Right renal cortex interstitium (tissue), 3 donors: ENCODE results near the gene BARX2. TPM values are rescaled to one million over a fixed set of nuclear protein-coding genes. Genes with fewer than 3 reads are reported as not detected.
A peak's percentile ranks its signal among the peaks of the same experiment; 100 is the strongest.

Source experiments
- DNase-seq, 3 donors: peaks; one replicate each; pipeline ENCODE4 v3.0.0-alpha.2; 2013; ENCODE audit warnings: low read depth in 3 of 3, low spot score in 2 of 3
- polyA plus RNA-seq, 3 donors: library from polyadenylated mRNA; unstranded; fragments of 120-200 nt; gene quantifications; one replicate each; pipeline ENCODE4 v1.2.1, GENCODE V29; 2013; ENCODE audit not compliant: insufficient read length in 3 of 3

BARX2 gene
- polyA plus RNA-seq, 3 donors = 0.53 to 0.74 (median 0.72) TPM

DNA sequence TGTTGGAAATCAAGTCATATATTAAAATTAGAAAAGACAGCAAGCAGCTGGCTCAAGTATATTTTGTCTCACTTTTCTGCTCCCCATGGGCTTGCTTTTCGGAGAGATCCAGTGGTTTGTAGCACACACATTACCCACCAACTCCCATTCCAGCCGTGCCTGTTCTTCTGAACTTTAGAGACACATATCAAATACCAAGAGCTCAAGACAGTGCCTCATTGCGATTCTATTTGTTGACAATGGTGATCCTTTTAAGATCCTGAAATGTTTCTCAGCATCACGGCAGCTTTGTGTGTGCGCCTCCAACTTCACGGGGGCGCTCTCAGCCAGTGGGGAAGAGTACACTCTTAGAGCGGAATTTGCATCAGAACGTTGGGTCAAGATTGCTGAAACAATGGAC, 52.9 kb downstream of the BARX2 start:
- peak in 1 of 3 donors; percentile 20 for DNase-seq

DNA sequence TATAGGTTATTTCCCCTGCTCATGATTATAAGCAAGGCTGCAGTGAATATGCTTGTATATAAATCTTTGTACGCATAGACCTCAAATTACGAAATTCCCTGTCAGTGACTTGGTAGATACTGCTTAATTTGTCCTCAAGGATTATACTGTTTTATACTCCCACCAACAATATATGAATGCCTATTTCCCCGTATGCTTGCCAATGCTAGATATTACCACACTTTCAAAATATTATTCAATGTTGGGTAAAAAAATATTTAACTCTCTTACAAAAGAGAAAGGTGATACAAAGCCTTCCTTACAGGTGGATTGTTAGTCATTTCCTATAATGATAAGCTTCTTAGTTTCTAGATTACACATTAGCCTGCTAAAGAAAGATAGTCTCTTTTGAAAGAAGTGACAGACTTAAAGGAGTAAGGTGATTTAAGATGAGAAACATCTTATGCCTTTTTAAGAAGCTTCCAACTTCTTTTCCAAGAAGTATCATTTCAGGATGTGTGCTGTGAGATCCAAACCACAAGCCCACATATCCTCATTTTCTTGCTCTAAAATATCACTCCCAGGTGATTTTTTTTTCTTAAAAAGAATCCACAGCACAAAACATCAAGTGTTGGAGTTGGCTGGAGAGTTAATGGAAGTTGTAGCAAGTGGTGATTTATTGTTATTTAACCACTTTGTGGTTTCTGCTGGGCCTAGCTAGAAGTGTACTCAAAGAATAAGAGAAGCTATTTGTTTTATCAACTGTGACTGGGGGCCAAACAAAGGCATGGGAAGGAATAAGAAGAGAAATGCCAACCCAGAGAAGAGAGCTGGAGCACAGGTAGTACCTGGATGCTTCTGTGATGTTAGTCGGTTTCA, 59.2 kb downstream of the BARX2 start:
- DNase-seq = no peak

DNA sequence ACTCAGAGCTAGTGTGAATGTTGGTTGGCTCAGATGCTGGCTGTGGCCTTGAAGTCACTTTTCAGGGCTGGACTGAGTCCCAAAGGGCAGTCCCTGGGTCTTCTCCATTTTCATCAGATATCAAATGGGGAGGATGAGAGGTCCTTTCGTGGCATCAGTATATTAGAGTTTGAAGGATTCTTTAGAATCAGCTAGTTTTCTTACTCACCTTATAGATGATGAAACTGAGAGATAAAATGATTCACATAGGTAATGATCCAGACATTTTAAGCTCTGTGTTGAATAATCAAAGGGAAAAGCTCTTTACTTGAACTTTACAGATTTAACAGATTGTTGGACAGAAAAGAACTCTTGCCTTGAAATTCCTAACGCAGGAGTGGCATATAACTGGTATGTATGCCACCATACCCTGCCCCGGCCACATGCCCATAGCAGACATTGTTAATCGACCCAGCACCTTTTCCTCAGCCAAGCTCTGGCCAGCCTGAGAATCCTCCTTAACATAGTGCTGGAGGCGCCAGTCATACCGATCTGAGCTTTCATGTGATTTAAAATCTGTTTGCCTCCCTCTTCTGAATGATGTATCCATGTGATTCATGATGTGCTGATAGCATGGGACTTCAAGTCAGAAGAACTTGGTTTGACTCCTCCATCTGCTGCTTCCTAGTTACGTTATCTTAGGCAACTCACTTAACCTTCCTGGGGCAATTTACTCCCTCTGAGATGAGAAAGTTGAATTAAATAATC, 60.0 kb downstream of the BARX2 start:
- no peak for DNase-seq

DNA sequence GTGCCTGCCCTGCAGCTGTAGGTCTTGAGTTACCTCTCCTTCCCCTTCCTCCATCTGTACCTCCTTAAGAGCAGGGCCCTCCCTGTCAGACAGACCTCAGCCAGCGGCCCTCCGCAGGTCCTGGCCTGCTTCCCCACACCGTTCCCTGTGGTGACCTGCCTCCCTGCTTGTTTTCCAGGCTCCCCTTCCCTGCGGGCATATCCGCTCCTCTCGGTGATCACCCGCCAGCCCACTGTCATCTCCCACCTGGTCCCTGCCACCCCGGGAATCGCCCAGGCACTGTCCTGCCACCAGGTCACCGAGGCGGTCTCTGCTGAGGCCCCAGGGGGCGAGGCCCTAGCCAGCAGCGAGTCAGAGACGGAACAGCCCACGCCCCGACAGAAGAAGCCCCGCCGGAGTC, 60.9 kb downstream of the BARX2 start:
- DNase-seq = no peak

DNA sequence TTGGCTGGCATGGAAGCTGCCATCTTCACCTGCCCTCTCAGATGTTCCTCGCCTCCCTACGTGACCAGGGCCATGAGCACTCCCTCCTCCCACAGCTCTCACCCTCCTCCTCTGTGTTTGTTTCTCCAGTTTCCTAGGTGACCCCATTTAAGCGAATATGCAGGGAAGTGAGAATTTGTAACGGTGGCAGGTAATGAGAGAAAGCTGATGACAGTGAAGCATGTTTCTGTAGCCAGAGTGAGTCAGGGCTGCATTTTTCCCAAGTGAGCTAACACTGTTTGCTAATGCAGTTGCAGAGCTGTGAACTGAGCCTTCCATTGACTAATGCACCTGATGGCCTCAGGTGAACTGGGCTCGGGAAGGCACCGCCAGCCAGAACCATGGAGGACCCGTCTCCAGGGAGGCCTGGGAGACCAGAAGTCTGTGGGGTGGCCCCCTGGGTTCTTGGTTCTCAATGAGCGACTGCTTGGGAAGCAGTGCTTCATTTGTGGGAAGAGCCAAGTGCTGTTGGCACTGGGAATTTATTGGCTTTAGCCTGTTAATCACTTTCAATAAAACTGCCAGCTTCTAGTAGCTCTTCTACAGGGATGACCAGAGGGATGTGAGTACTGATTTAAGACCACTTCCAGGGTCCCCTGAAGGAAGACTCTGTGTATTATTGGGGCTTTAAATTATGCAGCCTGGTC, 64.5 kb downstream of the BARX2 start:
- peak in 2 of 3 donors; percentile 41 to 63 for DNase-seq

DNA sequence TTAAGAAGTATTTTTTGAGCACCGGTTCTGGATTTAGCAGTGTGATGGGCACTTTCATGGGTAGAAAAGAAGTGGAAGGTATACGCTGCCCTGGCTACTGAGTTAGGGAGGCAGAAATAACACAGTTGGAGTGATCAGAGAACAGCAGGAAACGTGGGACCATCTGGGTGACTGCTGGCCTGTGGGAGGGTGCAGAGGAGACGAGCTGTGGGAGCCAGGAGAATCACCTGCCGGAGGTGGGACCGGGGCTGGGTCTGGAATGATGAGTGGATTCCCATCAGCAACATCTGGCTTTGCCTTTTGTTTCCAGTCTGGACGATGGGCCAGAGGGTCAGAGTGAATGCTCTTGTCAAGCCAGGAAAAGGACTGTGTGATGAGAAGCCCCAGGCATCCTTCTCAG, 66.5 kb downstream of the BARX2 start:
- DNase-seq = no peak

DNA sequence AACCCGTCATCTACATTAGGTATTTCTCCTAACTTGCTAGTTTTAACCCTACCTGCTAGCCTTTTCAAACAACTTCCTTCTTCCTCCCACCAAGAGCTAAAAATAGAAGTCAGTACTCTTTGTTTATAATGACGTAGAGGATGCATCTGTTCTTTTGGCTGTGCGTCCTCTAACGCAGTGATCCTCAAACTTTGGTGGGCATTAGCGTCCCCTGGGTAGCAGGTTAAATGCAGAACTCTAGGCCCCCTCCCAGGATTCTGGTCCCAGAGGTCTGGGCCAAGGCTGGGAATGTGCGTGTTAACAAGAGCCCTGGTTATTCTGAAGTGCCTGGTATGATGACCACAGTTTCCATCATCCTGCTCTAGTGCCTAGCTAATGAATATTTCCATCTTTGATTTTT, 67.6 kb downstream of the BARX2 start:
- no peak for DNase-seq

DNA sequence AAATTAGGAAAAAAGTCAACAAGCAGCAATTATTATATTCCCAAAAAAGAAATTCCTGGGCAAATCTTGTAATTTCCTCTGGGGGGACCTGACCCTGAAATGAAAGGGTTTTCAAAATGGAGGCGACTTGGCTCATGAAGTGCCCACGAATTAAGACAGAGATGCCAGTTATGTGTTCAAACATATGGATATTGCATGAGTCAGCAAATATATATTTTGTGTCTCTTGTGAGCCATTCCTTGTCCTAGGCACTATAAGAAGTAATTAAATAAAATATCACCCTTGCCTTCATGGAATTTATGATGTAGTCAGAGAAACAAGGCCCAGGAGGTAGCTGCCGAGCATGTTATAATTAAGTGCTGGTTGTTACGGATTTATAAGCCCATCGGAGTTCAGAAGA, 68.6 kb downstream of the BARX2 start:
- DNase-seq = no peak

DNA sequence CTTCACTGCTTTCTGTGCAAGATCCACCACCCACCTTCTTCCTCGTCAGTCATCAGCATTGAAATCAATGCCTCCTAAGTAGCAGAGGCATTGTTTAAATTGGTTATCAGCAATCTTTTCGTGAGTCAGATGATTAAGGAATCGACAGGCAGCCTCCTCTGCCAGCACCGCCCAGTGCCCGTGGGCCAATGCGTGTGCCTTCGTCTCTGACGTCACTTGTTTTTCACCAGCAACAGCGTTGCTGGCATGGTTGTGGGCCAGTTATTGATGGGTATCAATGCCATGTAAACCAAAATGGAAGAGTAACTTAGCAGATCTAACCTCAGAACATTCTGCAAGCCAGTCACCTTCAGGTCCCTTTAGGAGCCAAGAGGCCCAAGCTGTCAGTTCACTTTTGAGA, 69.6 kb downstream of the BARX2 start:
- no peak for DNase-seq

DNA sequence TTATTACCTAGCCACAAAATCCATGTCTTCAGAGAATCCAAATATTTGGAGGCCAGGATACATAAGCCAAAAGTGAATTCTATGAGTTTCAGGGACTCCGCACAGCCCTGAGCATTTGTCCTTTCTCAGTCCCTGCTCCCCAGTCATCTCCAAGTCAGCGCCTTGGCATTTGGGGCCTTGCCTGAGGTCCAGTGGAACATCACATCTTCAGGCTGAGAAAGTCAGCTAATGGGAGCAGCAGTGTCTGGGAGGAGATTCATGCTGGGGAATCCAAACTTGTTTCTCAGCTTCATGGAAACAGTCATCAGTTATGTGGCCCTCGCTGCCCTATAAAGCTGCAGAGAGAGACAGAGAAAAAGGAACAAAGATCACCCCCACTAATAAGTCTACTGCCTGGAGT, 70.9 kb downstream of the BARX2 start:
- DNase-seq = no peak

DNA sequence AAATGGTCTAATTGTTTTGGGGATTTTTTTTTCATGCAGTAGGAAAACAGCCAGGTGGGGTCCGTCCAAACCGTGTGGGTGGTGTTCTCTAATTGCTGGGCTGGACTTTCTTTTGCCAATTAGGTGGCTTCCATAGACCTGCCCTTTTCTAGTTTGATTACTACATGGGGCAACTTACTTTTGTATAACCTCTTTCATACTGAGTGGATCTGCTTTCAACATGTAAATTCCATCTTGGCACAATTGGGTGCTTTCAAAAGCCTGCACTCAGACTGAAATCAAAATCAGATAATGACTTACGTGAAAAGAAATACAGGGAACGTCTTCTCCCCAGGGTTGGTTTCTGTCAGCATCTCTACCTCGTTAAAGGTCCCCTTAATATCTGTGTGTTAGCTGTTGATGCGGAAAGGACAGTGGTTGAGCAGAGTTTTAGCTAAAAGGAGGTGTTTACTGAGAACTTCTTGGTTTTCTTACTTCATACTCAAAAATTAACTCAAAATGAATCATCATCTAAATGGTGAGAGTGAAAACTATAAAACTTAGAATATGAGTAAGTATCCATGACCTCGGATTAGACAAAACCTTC, 72.1 kb downstream of the BARX2 start:
- no peak for DNase-seq

DNA sequence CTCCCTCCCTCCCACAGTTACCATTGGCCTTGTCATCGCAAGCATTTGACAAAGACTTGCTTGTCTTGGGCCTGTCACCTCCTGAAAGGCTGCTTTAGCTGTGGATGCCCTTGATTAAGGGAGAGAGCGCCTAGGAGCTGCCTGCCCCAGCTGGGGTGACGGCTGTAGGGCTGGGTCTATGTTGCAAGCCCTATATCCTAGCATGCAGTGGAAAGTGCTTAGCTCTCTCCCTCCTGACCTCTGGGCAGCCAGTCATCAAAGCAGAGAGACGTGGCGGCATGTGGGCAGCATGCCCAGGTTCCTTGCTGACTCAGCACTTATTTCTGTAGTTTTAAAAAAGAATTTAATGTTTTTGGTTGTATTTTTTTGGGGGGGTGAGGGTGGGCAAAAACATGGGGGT, 75.9 kb downstream of the BARX2 start:
- no peak for DNase-seq

DNA sequence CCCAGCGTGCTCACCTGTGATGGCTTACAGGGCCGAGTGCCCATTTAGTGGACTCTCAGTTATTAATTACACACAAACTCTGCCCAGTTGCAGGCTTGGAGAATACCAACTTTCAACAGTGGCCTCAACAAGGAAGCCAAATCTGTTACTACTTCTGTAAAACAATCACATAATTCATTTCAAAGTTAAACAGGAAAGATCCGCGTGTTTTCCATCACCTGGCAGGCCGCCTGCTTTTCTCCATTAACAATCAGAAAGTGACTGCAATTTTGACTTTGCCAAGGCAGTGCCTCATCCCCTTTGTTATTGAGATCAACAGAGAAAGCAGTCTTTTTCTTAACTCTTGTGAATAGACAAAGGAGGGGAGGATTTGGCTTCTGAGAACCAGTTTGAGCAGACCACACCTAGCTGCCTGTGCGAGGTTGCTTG, 77.7 kb downstream of the BARX2 start:
- no peak for DNase-seq

DNA sequence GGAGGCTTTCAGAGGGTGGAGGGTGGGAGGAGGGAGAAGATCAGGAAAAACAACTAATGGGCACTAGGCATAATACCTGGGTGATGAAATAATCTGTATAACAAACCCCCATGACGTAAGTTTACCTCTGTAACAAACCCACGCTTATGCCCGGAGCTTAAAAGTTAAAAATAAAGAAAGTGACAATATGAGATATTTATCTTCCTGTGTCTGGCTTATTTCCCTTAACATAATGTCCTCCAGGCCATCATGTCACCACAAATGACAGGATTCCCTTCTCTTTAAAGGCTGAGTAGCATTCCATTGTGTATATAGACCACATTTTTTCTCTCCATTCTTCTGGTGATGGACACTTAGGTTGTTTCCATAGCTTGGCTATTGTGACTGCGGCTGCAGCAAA, 79.5 kb downstream of the BARX2 start:
- DNase-seq = no peak

DNA sequence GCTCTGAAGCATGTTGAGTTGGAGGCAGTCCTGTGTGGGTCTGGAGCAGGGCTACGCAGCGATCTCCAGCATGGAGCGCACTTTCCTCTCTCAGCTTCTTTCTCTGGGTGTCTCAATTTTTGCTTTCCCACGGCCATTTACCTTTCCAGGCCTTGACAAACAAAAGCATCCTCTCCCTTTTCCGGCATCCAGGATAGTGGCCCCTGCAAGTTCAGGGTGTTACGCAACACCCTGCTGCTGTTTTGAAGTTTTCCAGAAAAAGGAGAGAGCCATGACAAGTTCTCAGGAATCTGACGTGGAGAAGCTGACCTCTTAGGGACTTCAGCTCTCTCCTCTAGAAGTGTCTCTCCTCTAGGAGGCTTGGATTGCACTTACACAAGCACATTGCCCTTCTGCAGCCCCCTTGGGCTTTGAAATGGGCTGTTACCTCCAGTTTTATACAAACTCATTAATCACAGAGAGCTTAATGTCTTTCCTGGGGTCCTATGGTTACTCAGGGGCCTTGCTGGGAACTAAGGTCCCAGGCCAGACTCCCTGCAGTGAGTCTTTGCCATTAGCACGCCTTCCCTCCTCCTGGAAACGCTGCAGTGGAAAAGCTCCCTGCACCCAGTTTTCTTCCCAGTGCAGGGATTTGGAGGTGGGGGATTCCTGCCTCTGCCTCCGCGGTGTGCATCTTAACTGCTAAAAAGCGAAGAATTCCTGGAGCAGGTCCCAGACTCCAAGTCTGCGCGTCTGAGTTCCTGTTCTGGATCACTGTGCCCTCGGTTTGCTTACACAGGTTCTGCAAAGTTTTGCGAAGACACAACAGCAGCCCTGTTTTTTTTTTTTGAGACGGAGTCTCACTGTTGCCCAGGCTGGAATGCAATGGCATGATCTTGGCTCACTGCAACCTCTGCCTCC, 80.4 kb downstream of the BARX2 start:
- DNase-seq = no peak

DNA sequence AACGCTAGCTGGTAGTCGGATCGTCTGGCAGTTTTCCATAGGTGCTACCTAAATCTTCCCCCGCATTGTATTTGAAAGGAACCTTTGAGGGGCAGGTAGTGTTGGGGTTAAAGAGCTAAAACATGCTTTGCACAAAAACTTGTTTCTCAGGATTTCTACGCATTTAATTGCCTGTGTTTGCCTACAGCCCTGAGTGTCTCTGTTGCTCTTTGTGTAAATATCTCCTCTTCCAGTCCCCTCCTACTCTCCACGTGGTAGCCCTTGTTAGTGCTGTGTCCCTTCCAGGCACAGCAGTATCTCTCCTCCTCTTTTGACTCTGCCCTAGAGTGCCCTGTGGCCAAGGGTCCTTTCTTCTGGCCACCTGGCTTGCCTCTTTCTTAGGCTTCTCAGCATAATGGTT, 81.7 kb downstream of the BARX2 start:
- DNase-seq = no peak

DNA sequence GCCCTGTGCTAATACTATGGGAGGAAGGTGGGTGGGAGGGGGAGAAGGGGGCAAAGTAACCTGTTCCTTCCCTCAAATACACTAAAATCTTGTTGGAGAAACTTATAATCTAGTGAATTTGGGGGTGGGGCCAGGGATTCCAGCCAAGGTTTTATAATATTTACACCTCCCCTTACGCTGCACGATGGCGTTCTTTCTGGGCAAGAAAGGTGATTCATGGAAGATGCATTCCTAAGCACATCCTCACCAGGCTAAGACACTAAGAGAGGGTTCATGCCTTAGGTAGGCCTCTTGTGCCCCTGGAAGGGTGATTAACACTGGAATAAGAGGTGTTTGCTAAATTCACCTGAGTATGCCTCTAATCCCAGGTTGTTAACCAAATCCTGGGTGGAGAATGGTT, 82.6 kb downstream of the BARX2 start:
- DNase-seq = no peak

DNA sequence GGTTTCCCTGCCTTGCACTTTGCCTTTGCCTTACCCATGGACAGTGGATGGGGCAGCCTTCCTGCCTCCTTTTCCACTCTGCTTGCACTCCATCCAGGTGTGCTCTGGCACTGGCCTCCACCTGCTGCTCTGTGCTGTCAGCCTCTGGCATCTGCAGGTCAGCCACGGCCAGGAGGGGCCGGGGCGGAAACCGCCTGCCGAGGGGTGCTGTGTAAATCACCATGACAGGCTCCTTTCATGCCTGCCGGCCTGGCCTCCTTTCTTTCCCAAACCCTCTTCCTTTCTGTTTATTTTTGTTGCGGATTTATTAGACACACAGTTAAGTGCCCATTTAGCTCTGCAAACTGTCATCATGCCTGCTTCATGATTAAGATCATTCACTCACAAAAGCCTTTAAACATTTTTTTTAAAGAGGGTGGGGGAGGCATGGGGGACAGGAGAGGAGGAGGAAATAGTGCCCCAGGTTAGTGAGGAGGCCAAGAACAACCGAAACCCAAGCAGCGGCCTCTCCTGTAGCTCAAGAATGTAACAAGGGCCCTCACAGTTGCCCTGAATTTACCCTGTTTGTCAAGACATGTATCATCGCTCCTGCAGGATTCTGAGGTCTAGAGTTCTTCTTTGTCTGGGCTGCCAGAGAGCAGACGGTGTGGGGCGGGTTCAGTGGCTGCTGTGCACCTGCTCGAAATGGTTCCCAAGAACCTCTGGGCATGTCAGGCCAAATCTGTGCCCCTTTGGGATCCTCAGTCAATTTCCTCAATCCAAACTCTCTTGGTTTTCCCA, 83.3 kb downstream of the BARX2 start:
- DNase-seq = peak in 1 of 3 donors; percentile 39

DNA sequence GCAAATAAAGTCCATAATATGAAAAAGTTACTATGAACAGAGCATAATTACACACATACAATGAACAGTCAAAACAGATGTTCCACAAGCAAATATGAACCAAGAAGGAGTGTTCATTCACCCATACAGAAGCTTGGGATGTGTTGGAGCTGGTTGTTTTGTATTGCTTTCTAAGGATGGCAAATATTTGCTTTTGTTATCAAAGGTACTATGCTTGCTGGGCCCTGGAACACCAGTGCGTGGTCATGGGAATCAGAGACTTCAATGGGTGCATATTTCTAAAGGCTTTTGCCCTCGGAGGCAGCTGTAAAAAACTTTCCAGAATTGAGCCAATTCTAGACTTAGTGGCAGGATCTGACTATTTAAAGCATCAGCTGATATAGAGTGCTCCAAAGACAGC, 85.1 kb downstream of the BARX2 start:
- no peak for DNase-seq
